GM12878 (cell line): ENCODE results near the gene SKP2. TPM values are rescaled to one million over a fixed set of nuclear protein-coding genes. Genes with fewer than 3 reads are reported as not detected.

ENCODE experiments used
- ATAC-seq: fragments of 200-7000 bp; cut with Tn5 transposase; 3 replicates; pipeline ENCODE4 v1.9.1; 2020; ENCODE audit warnings: mild to moderate bottlenecking, moderate library complexity
- BruUV-seq: library from RNA; stranded (reverse); fragments of 400-500 nt; replicated peaks from 2 replicates; lab custom pipeline; 2021; lab: Mats Ljungman, UMichigan
- CTCF ChIA-PET: fragments of 300-600 bp; sonication (Branson Sonifier 250); formaldehyde crosslinking; extraction: SDS; loops from one replicate; lab custom pipeline; 2021; ENCODE audit warnings: inconsistent platforms; lab: Yijun Ruan, JAX
- POLR2A ChIA-PET: fragments of 350-600 bp; formaldehyde crosslinking; extraction: SDS; loops from one replicate; lab custom pipeline; 2021; ENCODE audit warnings: inconsistent platforms; lab: Charles Lee
- RAD21 ChIA-PET: fragments of 300-600 bp; sonication (Branson Sonifier 250); formaldehyde crosslinking; loops from one replicate; lab custom pipeline; 2023; ENCODE audit warnings: antibody characterized with exemption; ENCODE audit not compliant: unreplicated experiment; lab: Charles Lee
- SMC1A ChIA-PET: fragments of 300-600 bp; sonication (Branson Sonifier 250); formaldehyde crosslinking; loops from one replicate; lab custom pipeline; 2023; ENCODE audit not compliant: unreplicated experiment, uncharacterized antibody; lab: Charles Lee
- DNase-seq: peaks from one replicate; pipeline ENCODE4 v3.0.0-alpha.2; 2011; ENCODE audit warnings: low read depth, low spot score
- FAIRE-seq: peaks from 3 replicates; lab custom pipeline; 2011; peaks lifted over from hg19 to GRCh38; lab: Jason Lieb, UNC
- H2AFZ ChIP-seq: 2 replicates; pipeline ENCODE4 v1.6.0; 2011; ENCODE audit warnings: low read depth, low read length, control low read depth; ENCODE audit not compliant: control insufficient read depth
- H3K27ac ChIP-seq: 2 replicates; pipeline ENCODE4 v1.5.1; 2011; ENCODE audit warnings: control low read depth; ENCODE audit not compliant: control insufficient read depth, insufficient read depth
- H3K27me3 ChIP-seq, 2 experiments: replicated peaks in 1 of 2; 2 replicates each; pipeline versions ENCODE4 v1.6.0 to v1.6.1; 2011; ENCODE audit warnings: low read length in 1 of 2; ENCODE audit not compliant: control insufficient read depth in 2 of 2, insufficient read depth in 2 of 2
- H3K36me3 ChIP-seq, 2 experiments: 2 replicates each; pipeline ENCODE4 v1.5.1; 2011; ENCODE audit warnings: low read length in 1 of 2; ENCODE audit not compliant: control insufficient read depth in 2 of 2, insufficient read depth in 2 of 2
- H3K4me1 ChIP-seq: 2 replicates; pipeline ENCODE4 v1.6.1; 2011; ENCODE audit warnings: mild to moderate bottlenecking, low read length, moderate library complexity, mixed read lengths; ENCODE audit not compliant: control insufficient read depth, insufficient read depth
- H3K4me2 ChIP-seq: 2 replicates; pipeline ENCODE4 v1.6.0; 2011; ENCODE audit warnings: control low read depth; ENCODE audit not compliant: control insufficient read depth, insufficient read depth
- H3K4me3 ChIP-seq: fragments of 200-600 bp; sonication (generic); 2 replicates; pipeline ENCODE4 v1.5.1; 2016
- H3K79me2 ChIP-seq: 2 replicates; pipeline ENCODE4 v1.6.0; 2011; ENCODE audit warnings: low read length; ENCODE audit not compliant: control insufficient read depth, insufficient read depth
- H3K9ac ChIP-seq: 2 replicates; pipeline ENCODE4 v1.8.0; 2011; ENCODE audit warnings: low read length, control low read depth, mixed read lengths; ENCODE audit not compliant: control insufficient read depth, insufficient read depth
- H3K9me3 ChIP-seq: replicated peaks from 3 replicates; pipeline ENCODE4 v1.5.1; 2011; ENCODE audit warnings: mild to moderate bottlenecking, low read length; ENCODE audit not compliant: control insufficient read depth, insufficient read depth
- H4K20me1 ChIP-seq: 2 replicates; pipeline ENCODE4 v1.6.0; 2011; ENCODE audit not compliant: control insufficient read depth, insufficient read depth
- CEBPZ ChIP-seq: fragments of 150-350 bp; IDR thresholded peaks from 2 replicates; pipeline ENCODE4 v1.6.1; 2016; ENCODE audit warnings: low read depth, low read length
- DPF2 ChIP-seq: fragments of 450-650 bp; IDR thresholded peaks from 2 replicates; pipeline ENCODE4 v1.6.1; 2017; ENCODE audit warnings: mild to moderate bottlenecking
- HDAC2 ChIP-seq: fragments of 200-600 bp; sonication (generic); IDR thresholded peaks from 2 replicates; pipeline ENCODE4 v1.6.1; 2017
- SIX5 ChIP-seq: IDR thresholded peaks from 2 replicates; pipeline ENCODE4 v1.6.1; 2011; ENCODE audit warnings: mild to moderate bottlenecking, low read depth, low read length, moderate library complexity; ENCODE audit not compliant: severe bottlenecking
- SREBF2 ChIP-seq: IDR thresholded peaks from 2 replicates; pipeline ENCODE4 v1.6.1; 2012; ENCODE audit warnings: mild to moderate bottlenecking, low read length
- ZNF592 ChIP-seq: fragments of 450-650 bp; IDR thresholded peaks from 2 replicates; pipeline ENCODE4 v1.6.1; 2017; ENCODE audit warnings: mild to moderate bottlenecking, moderate library complexity
- WGBS: methylation state at CpG from one replicate; pipeline ENCODE4 v1.1.6; 2016; ENCODE audit warnings: low lambda C conversion rate; ENCODE audit not compliant: insufficient replicate concordance, insufficient coverage; ENCODE audit errors: missing lambda C conversion rate; 5-methylcytosine and 5-hydroxymethylcytosine counted together
- in situ Hi-C: fragments of 300-500 bp; cut with MboI; formaldehyde crosslinking; loops from 9 replicates; pipeline ENCODE4 v1.14.3; 2018; ENCODE audit warnings: mixed read lengths
- intact Hi-C: fragments of 100-400 bp; cut with micrococcal nuclease; formaldehyde crosslinking; loops from one replicate; pipeline ENCODE4 v1.14.2; 2022; ENCODE audit not compliant: unreplicated experiment
- polyA plus RNA-seq, 11 experiments: library from polyadenylated mRNA; depleted of rRNA in 4 of 11; unstranded in 6 of 11; stranded (reverse) in 5 of 11; fragments of >200 nt; fragmentation: Nextera tagmentation in 4 of 11; fragmentation: Illumina TruSeq in 1 of 11; extraction: Ambion mirVana in 4 of 11; extraction: Trizol in 1 of 11; gene quantifications; 1 replicate in 1 of 11; 2 replicates in 10 of 11; pipeline versions ENCODE4 v1.2.1 to v1.2.3, GENCODE V29; 2011 to 2016; ENCODE audit warnings: inconsistent platforms in 2 of 11, missing spikeins in 2 of 11, low read depth in 1 of 11
- total RNA-seq, 4 experiments: library from RNA; depleted of rRNA in 3 of 4; stranded (reverse); fragments of >200 nt in 3 of 4; fragmentation: Illumina TruSeq in 1 of 4; extraction: Trizol in 1 of 4; gene quantifications; 2 replicates each; pipeline versions ENCODE4 v1.2.1 to v1.2.3, GENCODE V29; 2013 to 2021
- TF ChIP-seq, protein P1 (sequence below): fragments of 450-650 bp; IDR thresholded peaks from 2 replicates; pipeline ENCODE4 v1.6.1; 2018; ENCODE audit warnings: borderline replicate concordance, mild to moderate bottlenecking; ENCODE audit not compliant: partially characterized antibody
- TF ChIP-seq, protein P2 (sequence below): fragments of 450-650 bp; IDR thresholded peaks from 2 replicates; pipeline ENCODE4 v1.6.1; 2016; ENCODE audit warnings: mild to moderate bottlenecking

The SKP2 gene
- total and polyA plus RNA-seq, 10 of the 15 experiments (the other 5 are each of a cell fraction or from before 2014, with no cell fraction given) = 13.9 to 50.8 (median 36.9) TPM

DNA sequence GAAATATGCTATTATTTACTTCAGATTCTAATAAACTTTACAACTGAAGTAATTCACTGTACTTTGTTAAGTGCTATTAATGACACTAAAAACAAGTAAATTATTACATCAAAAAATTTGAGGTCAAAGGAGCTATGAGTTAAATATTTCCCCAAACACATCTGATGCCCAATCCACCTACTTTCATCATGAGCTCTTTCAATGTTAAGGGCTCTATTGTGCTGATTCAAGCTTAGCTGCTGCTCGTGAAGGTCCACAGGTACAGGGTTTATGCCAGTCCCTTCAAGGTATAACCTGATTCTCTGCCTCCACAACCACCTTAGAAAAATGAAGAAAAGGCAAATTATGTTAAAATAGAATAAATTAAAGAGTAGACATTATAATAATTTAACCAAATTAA lies 65.7 kb downstream of the SKP2 start (continued):
- no peak for TF ChIP-seq ZNF592
- TF ChIP-seq, protein P1, sequence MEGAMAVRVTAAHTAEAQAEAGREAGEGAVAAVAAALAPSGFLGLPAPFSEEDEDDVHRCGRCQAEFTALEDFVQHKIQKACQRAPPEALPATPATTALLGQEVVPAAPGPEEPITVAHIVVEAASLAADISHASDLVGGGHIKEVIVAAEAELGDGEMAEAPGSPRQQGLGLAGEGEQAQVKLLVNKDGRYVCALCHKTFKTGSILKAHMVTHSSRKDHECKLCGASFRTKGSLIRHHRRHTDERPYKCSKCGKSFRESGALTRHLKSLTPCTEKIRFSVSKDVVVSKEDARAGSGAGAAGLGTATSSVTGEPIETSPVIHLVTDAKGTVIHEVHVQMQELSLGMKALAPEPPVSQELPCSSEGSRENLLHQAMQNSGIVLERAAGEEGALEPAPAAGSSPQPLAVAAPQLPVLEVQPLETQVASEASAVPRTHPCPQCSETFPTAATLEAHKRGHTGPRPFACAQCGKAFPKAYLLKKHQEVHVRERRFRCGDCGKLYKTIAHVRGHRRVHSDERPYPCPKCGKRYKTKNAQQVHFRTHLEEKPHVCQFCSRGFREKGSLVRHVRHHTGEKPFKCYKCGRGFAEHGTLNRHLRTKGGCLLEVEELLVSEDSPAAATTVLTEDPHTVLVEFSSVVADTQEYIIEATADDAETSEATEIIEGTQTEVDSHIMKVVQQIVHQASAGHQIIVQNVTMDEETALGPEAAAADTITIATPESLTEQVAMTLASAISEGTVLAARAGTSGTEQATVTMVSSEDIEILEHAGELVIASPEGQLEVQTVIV = no peak
- TF ChIP-seq, all 136 proteins: peak for 0

GRCh38 chr5:36217988-36218387 lies 66.1 kb downstream of the SKP2 start:
- no peak overlapping the region for H3K9ac ChIP-seq
- no peaks in the 10 kb centered on the region for H4K20me1 ChIP-seq
- FAIRE-seq (no peak), DNase-seq (no peak), ATAC-seq (no peak)
- WGBS = 95% methylated on average over 1 of the region's 1 CpG
- H3K4me2 ChIP-seq = no peak overlapping the region
- ChIA-PET CTCF (interaction anchor here (0.6 to 3.1 kb wide), 11 partner anchors 20 to 978 kb away, joined by 3 to 12 read pairs (median 3); partner anchors contain the start of gene NADK2), RAD21 (interaction anchor here (1.2 to 1.6 kb wide), 2 partner anchors 23 to 139 kb away, joined by 3 to 4 read pairs; partner anchors contain the start of gene NADK2), POLR2A (interaction anchor here (1.5 kb wide), 1 partner anchor 23 kb away, joined by 3 read pairs; no protein-coding TSS in a partner anchor), SMC1A (interaction anchor here (0.7 to 3.4 kb wide), 7 partner anchors 9 to 47 kb away, joined by 3 to 9 read pairs (median 3); no protein-coding TSS in a partner anchor)
- no peak overlapping the region for H3K27ac ChIP-seq
- no peaks in the 10 kb centered on the region for H3K27me3 ChIP-seq
- no peaks in the 10 kb centered on the region for H3K4me1 ChIP-seq
- no peaks in the 10 kb centered on the region; a peak in 1 of 4 replicates for H3K36me3 ChIP-seq
- no peak overlapping the region for H2AFZ ChIP-seq
- intact Hi-C loops (no loop called here), in situ Hi-C loops (no loop called here)
- H3K79me2 ChIP-seq = no peaks in the 10 kb centered on the region
- H3K4me3 ChIP-seq = no peak overlapping the region
- H3K9me3 ChIP-seq = no peaks in the 10 kb centered on the region
- BruUV-seq = no TSS peak
- no peak for TF ChIP-seq SIX5
- no peak for TF ChIP-seq CEBPZ
- TF ChIP-seq HDAC2 = no peak
- TF ChIP-seq DPF2 = no peak
- no peak for TF ChIP-seq SREBF2
- TF ChIP-seq, protein P2, sequence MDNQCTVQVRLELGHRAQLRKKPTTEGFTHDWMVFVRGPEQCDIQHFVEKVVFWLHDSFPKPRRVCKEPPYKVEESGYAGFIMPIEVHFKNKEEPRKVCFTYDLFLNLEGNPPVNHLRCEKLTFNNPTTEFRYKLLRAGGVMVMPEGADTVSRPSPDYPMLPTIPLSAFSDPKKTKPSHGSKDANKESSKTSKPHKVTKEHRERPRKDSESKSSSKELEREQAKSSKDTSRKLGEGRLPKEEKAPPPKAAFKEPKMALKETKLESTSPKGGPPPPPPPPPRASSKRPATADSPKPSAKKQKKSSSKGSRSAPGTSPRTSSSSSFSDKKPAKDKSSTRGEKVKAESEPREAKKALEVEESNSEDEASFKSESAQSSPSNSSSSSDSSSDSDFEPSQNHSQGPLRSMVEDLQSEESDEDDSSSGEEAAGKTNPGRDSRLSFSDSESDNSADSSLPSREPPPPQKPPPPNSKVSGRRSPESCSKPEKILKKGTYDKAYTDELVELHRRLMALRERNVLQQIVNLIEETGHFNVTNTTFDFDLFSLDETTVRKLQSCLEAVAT = no peak
